K562 (cell line): ENCODE measurements around the gene RPL3. TPM values are rescaled to one million over a fixed set of nuclear protein-coding genes. Genes with fewer than 3 reads are reported as not detected.

ENCODE experiments used
- ATAC-seq: fragments of 200-7000 bp; cut with Tn5 transposase; 3 replicates; pipeline ENCODE4 v1.9.1; 2020; ENCODE audit warnings: moderate library complexity
- BruUV-seq: library from RNA; stranded (reverse); fragments of 400-500 nt; replicated peaks from 2 replicates; lab custom pipeline; 2021; lab: Mats Ljungman, UMichigan
- CTCF ChIA-PET: fragments of 300-600 bp; formaldehyde crosslinking; extraction: SDS; loops from one replicate; lab custom pipeline; 2021; ENCODE audit warnings: low intra/inter-chr PET ratio; lab: Yijun Ruan, JAX
- POLR2A ChIA-PET: fragments of 300-600, 350-650 bp; sonication (Branson Sonifier 250); formaldehyde crosslinking; extraction: SDS; loops from one replicate; lab custom pipeline; 2021; ENCODE audit warnings: antibody characterized with exemption, inconsistent platforms; lab: Yijun Ruan, JAX
- DNase-seq, 4 experiments: peaks; one replicate each; pipeline versions ENCODE4 v3.0.0 to v3.0.0-alpha.2; 2011 to 2018; ENCODE audit warnings: low spot score in 3 of 4, mixed read lengths in 3 of 4; ENCODE audit errors: extremely low read depth in 1 of 4
- FAIRE-seq: peaks from 2 replicates; lab custom pipeline; 2011; peaks lifted over from hg19 to GRCh38; lab: Jason Lieb, UNC
- H2AFZ ChIP-seq: 2 replicates; pipeline ENCODE4 v1.6.0; 2011; ENCODE audit warnings: low read depth, low read length, control low read depth, inconsistent platforms
- H3K27ac ChIP-seq: fragments of 200-600 bp; 3 replicates; pipeline ENCODE4 v1.8.0; 2011; ENCODE audit warnings: low read depth, mild to moderate bottlenecking, control low read depth, inconsistent platforms, low read length, moderate library complexity, mixed read lengths; ENCODE audit errors: extremely low read depth
- H3K27me3 ChIP-seq, 2 experiments: fragments of 300-600 bp in 1 of 2; 2 replicates in 1 of 2; 3 replicates in 1 of 2; pipeline versions ENCODE4 v1.6.0 to v1.8.0; 2011; ENCODE audit warnings: inconsistent platforms in 2 of 2, low read length in 2 of 2, mild to moderate bottlenecking in 1 of 2, mixed read lengths in 1 of 2, moderate library complexity in 1 of 2; ENCODE audit not compliant: control insufficient read depth in 2 of 2, insufficient read depth in 2 of 2
- H3K36me3 ChIP-seq: fragments of 300-600 bp; 3 replicates; pipeline ENCODE4 v1.8.0; 2011; ENCODE audit warnings: mild to moderate bottlenecking, low read length, inconsistent platforms; ENCODE audit not compliant: control insufficient read depth, insufficient read depth
- H3K4me1 ChIP-seq, 2 experiments: fragments of 200-600 bp in 1 of 2; replicated peaks in 1 of 2; 2 replicates in 1 of 2; 3 replicates in 1 of 2; pipeline versions ENCODE4 v1.5.1 to v1.8.0; 2011; ENCODE audit warnings: inconsistent platforms in 2 of 2, low read length in 2 of 2, mild to moderate bottlenecking in 1 of 2, mixed read lengths in 1 of 2, moderate library complexity in 1 of 2; ENCODE audit not compliant: control insufficient read depth in 2 of 2, insufficient read depth in 2 of 2
- H3K4me2 ChIP-seq: 2 replicates; pipeline ENCODE4 v1.6.1; 2011; ENCODE audit warnings: low read length, control low read depth, inconsistent platforms, mixed read lengths; ENCODE audit not compliant: insufficient read depth
- H3K4me3 ChIP-seq: fragments of 200-600 bp; sonication (generic), shearing (Covaris generic); 2 replicates; pipeline ENCODE4 v1.5.1; 2016; ENCODE audit warnings: control low read depth, inconsistent platforms
- H3K79me2 ChIP-seq: fragments of 200-600 bp; 3 replicates; pipeline ENCODE4 v1.8.0; 2011; ENCODE audit warnings: low read length, inconsistent platforms; ENCODE audit not compliant: control insufficient read depth, insufficient read depth
- H3K9ac ChIP-seq, 2 experiments: 2 replicates each; pipeline versions ENCODE4 v1.6.0 to v1.6.1; 2011; ENCODE audit warnings: low read depth in 2 of 2, low read length in 2 of 2, control low read depth in 1 of 2, inconsistent platforms in 1 of 2, mild to moderate bottlenecking in 1 of 2, mixed read lengths in 1 of 2; ENCODE audit not compliant: insufficient read depth in 1 of 2
- H3K9me1 ChIP-seq: one replicate; pipeline ENCODE4 v1.6.0; 2011; ENCODE audit warnings: inconsistent platforms, mild to moderate bottlenecking, low read length, moderate library complexity; ENCODE audit not compliant: control insufficient read depth, insufficient read depth
- H3K9me3 ChIP-seq: replicated peaks from 2 replicates; pipeline ENCODE4 v1.5.1; 2011; ENCODE audit warnings: low read depth, low read length, inconsistent platforms; ENCODE audit not compliant: control insufficient read depth, insufficient read depth
- H4K20me1 ChIP-seq: replicated peaks from 2 replicates; pipeline ENCODE4 v1.6.1; 2011; ENCODE audit warnings: low read length, inconsistent platforms, mixed read lengths; ENCODE audit not compliant: control insufficient read depth, insufficient read depth
- GTF2A2 ChIP-seq: IDR thresholded peaks from 2 replicates; pipeline ENCODE4 v1.6.1; 2016; ENCODE audit warnings: mild to moderate bottlenecking, missing genetic modification characterization, missing compliant biosample characterization
- SOX6 ChIP-seq: fragments of 450-650 bp; IDR thresholded peaks from 2 replicates; pipeline ENCODE4 v1.6.1; 2014; ENCODE audit warnings: mild to moderate bottlenecking
- SPI1 ChIP-seq: IDR thresholded peaks from 2 replicates; pipeline ENCODE4 v1.6.1; 2011; ENCODE audit warnings: low read depth, low read length, control low read depth, borderline replicate concordance
- ZNF24 ChIP-seq: fragments of 450-650 bp; IDR thresholded peaks from 2 replicates; pipeline ENCODE4 v1.6.1; 2016
- WGBS: fragments of 100-300 bp; shearing (Covaris generic); methylation state at CpG from one replicate; pipeline ENCODE4 v1.1.6; 2016; ENCODE audit warnings: low coverage, mixed read lengths; ENCODE audit not compliant: insufficient coverage; ENCODE audit errors: missing lambda C conversion rate; 5-methylcytosine and 5-hydroxymethylcytosine counted together
- in situ Hi-C: fragments of 300-500 bp; cut with MboI; formaldehyde crosslinking; loops from 4 replicates; pipeline ENCODE4 v1.15.0; 2018; ENCODE audit warnings: inconsistent platforms, mixed read lengths
- intact Hi-C: fragments of 100-400 bp; cut with micrococcal nuclease; formaldehyde crosslinking; loops from 2 replicates; pipeline ENCODE4 v1.14.2; 2022
- polyA plus RNA-seq, 8 experiments: library from polyadenylated mRNA; depleted of rRNA in 4 of 8; stranded (reverse) in 5 of 8; unstranded in 3 of 8; fragments of >200 nt; fragmentation: Nextera tagmentation in 2 of 8; fragmentation: Illumina TruSeq in 1 of 8; extraction: Ambion mirVana in 2 of 8; extraction: Trizol in 1 of 8; gene quantifications; 2 replicates each; pipeline versions ENCODE4 v1.2.1 to v1.2.3, GENCODE V29; 2011 to 2014; ENCODE audit warnings: inconsistent platforms in 1 of 8, missing spikeins in 1 of 8
- total RNA-seq, 7 experiments: library from RNA; depleted of rRNA in 6 of 7; stranded (reverse); fragments of >200 nt in 6 of 7; fragmentation: Illumina TruSeq in 2 of 7; extraction: Trizol in 2 of 7; gene quantifications; 2 replicates each; pipeline versions ENCODE4 v1.2.1 to v1.2.3, GENCODE V29; 2011 to 2021; ENCODE audit warnings: low replicate concordance in 1 of 7
- TF ChIP-seq, protein P1 (sequence below): sonication (generic); formaldehyde crosslinking; IDR thresholded peaks from 2 replicates; pipeline ENCODE4 v1.8.1; 2023; ENCODE audit warnings: mild to moderate bottlenecking, missing genetic modification reagents

RPL3 gene
- total and polyA plus RNA-seq, 9 of the 15 experiments (the other 6 are each of a cell fraction or from before 2014, with no cell fraction given) = 1,624 to 4,066 (median 2,565) TPM

DNA sequence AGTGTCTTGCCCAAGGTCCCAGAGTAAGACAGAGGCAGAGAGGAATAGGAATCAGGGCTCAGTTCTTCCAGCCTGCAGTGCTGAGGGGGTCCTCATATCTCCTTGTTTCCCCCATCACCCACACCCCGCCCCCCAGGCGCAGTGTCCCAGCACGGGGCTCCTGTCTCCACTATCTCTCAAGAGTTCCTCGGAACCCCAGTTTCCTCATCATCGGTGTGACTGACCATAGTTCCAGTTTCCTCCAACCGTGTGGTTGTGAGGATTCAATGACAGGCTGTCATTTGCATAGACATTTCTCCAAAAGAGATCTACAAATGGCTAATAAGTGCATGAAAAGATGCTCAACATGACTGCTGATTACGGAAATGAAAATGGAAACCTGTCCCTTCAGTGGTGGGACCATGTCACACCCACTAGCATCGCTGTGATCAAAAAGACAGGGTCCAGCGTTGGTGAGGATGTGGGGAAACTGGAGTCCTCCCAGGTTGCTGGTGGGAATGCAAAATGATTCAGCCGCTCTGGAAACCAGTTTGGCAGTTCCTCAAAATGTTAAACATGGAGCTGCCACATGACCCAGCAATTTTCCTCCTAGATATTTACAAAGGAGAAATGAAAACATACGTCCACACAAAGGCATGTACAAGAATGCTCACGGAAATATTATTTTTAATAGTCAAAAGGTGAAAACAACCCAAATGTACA lies 42.8 kb downstream of the RPL3 start:
- no peaks in the 10 kb centered on the region for H3K27me3 ChIP-seq
- no peaks in the 10 kb centered on the region for H3K79me2 ChIP-seq
- no peak overlapping the region for H3K9ac ChIP-seq
- DNase-seq (no peak), ATAC-seq (no peak), FAIRE-seq (no peak)
- no peaks in the 10 kb centered on the region for H3K9me1 ChIP-seq
- no peak overlapping the region for H3K27ac ChIP-seq
- no peaks in the 10 kb centered on the region for H3K9me3 ChIP-seq
- peaks cover 14 to 40% of the 10 kb centered on the region in 2 experiments; a peak in 4 of 5 replicates for H3K4me1 ChIP-seq
- H3K4me3 ChIP-seq = no peak overlapping the region
- ChIA-PET POLR2A (interaction anchor here (0.6 kb wide), 1 partner anchor 229 kb away, joined by 5 read pairs; no protein-coding TSS in a partner anchor), CTCF (no interaction called here)
- no TSS peak for BruUV-seq
- in situ Hi-C loops = no loop called here
- no peak overlapping the region for H2AFZ ChIP-seq
- WGBS = 82% methylated on average over 11 of the region's 12 CpGs
- no peaks in the 10 kb centered on the region for H3K36me3 ChIP-seq
- intact Hi-C loops = no loop called here
- TF ChIP-seq SPI1 (peak; percentile 48; the same call in 1 of the 2 replicates), GTF2A2 (tag) (no peak)
- H3K4me2 ChIP-seq = no peak overlapping the region
- no peaks in the 10 kb centered on the region for H4K20me1 ChIP-seq

DNA sequence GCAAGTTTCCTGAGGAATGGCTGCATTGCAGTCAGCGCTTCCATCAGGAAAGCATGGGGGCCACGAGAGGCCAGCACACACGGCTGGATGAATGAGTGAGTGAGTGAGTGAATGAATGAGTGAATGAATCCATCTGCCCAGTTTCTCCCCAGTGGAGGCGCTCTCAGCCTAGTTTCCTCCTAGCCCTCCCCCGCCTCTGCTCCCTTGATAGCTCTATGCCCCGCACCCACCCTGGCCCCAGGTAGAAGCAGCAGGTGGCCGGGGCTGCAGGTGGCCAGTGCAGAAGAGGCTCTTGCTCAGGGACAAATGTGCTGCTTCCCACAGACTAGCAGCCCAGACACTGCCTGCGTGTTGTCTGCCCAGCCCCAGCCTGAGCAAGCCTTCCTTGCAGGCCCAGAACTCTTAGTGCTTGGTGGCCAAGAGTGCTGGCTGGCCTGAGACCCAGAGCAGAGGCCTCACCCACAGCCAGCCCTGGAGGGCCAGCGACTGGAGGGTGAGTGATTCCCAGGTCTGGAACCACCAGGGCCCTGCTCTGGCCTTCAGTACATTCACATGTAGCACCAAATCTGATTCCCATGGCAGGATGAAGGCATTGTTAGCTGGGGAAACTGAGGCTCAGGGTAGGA lies 43.5 kb downstream of the RPL3 start:
- Histone ChIP-seq H3K9me1 (no peaks in the 10 kb centered on the region), H3K4me1 (peaks cover 10 to 35% of the 10 kb centered on the region in 2 experiments; a peak in 3 of 5 replicates), H3K27me3 (no peaks in the 10 kb centered on the region), H3K4me2 (no peak overlapping the region), H3K9me3 (no peaks in the 10 kb centered on the region), H3K36me3 (no peaks in the 10 kb centered on the region), H3K9ac (peak overlapping the region in 1 of 2 experiments; percentile 45; a peak in 2 of 4 replicates), H3K4me3 (no peak overlapping the region)
- FAIRE-seq (no peak), DNase-seq (no peak)
- 71% methylated on average over 3 of the region's 9 CpGs for WGBS
- BruUV-seq = no TSS peak
- POLR2A ChIA-PET = no interaction called here
- in situ Hi-C loops (no loop called here), intact Hi-C loops (no loop called here)
- TF ChIP-seq SOX6 (no peak), ZNF24 (peak; percentile 98)
- TF ChIP-seq, protein P1, sequence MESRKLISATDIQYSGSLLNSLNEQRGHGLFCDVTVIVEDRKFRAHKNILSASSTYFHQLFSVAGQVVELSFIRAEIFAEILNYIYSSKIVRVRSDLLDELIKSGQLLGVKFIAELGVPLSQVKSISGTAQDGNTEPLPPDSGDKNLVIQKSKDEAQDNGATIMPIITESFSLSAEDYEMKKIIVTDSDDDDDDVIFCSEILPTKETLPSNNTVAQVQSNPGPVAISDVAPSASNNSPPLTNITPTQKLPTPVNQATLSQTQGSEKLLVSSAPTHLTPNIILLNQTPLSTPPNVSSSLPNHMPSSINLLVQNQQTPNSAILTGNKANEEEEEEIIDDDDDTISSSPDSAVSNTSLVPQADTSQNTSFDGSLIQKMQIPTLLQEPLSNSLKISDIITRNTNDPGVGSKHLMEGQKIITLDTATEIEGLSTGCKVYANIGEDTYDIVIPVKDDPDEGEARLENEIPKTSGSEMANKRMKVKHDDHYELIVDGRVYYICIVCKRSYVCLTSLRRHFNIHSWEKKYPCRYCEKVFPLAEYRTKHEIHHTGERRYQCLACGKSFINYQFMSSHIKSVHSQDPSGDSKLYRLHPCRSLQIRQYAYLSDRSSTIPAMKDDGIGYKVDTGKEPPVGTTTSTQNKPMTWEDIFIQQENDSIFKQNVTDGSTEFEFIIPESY (CRISPR knock-in tag) = peak; percentile 79; the same call in 1 of the 2 replicates
- TF ChIP-seq, all 486 proteins: peak for 2
- H2AFZ ChIP-seq = no peak overlapping the region
- CTCF ChIA-PET = no interaction called here
- ATAC-seq = no peak; the same call in 2 of the 3 replicates
- H4K20me1 ChIP-seq = no peaks in the 10 kb centered on the region
- no peaks in the 10 kb centered on the region for H3K79me2 ChIP-seq
- H3K27ac ChIP-seq = no peak overlapping the region
